Frontal cortex (tissue), 4 donors: ENCODE results near the gene AKAP8. TPM values are rescaled to one million over a fixed set of nuclear protein-coding genes. Genes with fewer than 3 reads are reported as not detected.
"Not testable (repeated sequence)": the region's sequence is repeated elsewhere in the genome, so short reads cannot be mapped to it uniquely, and the experiment has no call there.

Source experiments
- DNase-seq, 2 donors: peaks; one replicate each; pipeline ENCODE4 v3.0.0; 2012; ENCODE audit warnings: low spot score in 2 of 2
- FAIRE-seq: peaks from 2 replicates; lab custom pipeline; 2012; peaks lifted over from hg19 to GRCh38; lab: Jason Lieb, UNC
- total RNA-seq: library from RNA; depleted of rRNA; stranded (reverse); fragments of >200 nt; gene quantifications from one replicate; pipeline ENCODE4 v1.2.3, GENCODE V29; 2014
- donor health status: control.
- donor health status: control.
- donor health status: control.

The AKAP8 gene
- total RNA-seq, 1 donor from 2014 or later: 9.8 TPM

- DNase-seq (peak; percentile 58 to 61), FAIRE-seq (no peak)
Observed at GRCh38 chr19:15378534-15379082, 979 bp downstream of the AKAP8 start.

GRCh38 chr19:15374796-15375440 lies 4.7 kb downstream of the AKAP8 start:
- DNase-seq (no peak), FAIRE-seq (no peak)

- no peak for FAIRE-seq
- DNase-seq: no peak
Observed at GRCh38 chr19:15374105-15374651, 5.4 kb downstream of the AKAP8 start.

- FAIRE-seq: no peak
- DNase-seq: no peak
Observed at GRCh38 chr19:15373644-15374043, 5.9 kb downstream of the AKAP8 start.

GRCh38 chr19:15372891-15373301 lies 6.7 kb downstream of the AKAP8 start:
- no peak for FAIRE-seq
- DNase-seq: no peak

GRCh38 chr19:15372470-15372869 lies 7.1 kb downstream of the AKAP8 start:
- no peak for DNase-seq
- FAIRE-seq: no peak

- FAIRE-seq (no peak), DNase-seq (no peak)
Observed at GRCh38 chr19:15371786-15372380, 7.7 kb downstream of the AKAP8 start.

- FAIRE-seq: no peak
- DNase-seq: no peak
Observed at GRCh38 chr19:15371119-15371518, 8.5 kb downstream of the AKAP8 start.

- no peak for FAIRE-seq
Observed at GRCh38 chr19:15369594-15369891, 10.0 kb downstream of the AKAP8 start.

GRCh38 chr19:15368798-15369593 lies 10.6 kb downstream of the AKAP8 start:
- no peak for FAIRE-seq
- DNase-seq: no peak

More at GRCh38 chr19:15369594-15369891, 10.0 kb downstream of the AKAP8 start:
- DNase-seq: no peak

- FAIRE-seq: no peak
- no peak for DNase-seq
Observed at GRCh38 chr19:15368051-15368632, 11.4 kb downstream of the AKAP8 start.

GRCh38 chr19:15367439-15367838 lies 12.1 kb downstream of the AKAP8 start:
- DNase-seq (no peak), FAIRE-seq (no peak)

GRCh38 chr19:15365264-15365663 lies 14.3 kb downstream of the AKAP8 start:
- no peak for FAIRE-seq

GRCh38 chr19:15363791-15364190 lies 15.8 kb downstream of the AKAP8 start:
- FAIRE-seq, DNase-seq: not testable (repeated sequence)

More at GRCh38 chr19:15365264-15365663, 14.3 kb downstream of the AKAP8 start:
- DNase-seq: no peak

GRCh38 chr19:15363048-15363447 lies 16.5 kb downstream of the AKAP8 start:
- not testable (repeated sequence) for FAIRE-seq, DNase-seq

GRCh38 chr19:15360015-15360414 lies 19.6 kb downstream of the AKAP8 start:
- DNase-seq, FAIRE-seq: not testable (repeated sequence)

GRCh38 chr19:15358918-15359317 lies 20.7 kb downstream of the AKAP8 start:
- no peak for FAIRE-seq
- no peak for DNase-seq

GRCh38 chr19:15357906-15358305 lies 21.7 kb downstream of the AKAP8 start:
- FAIRE-seq (no peak), DNase-seq (no peak)

- no peak for FAIRE-seq
- no peak for DNase-seq
Observed at GRCh38 chr19:15354566-15355296, 24.9 kb downstream of the AKAP8 start.
